WTC11 (cell line): ENCODE data around the gene TLE2. TPM values are rescaled to one million over a fixed set of nuclear protein-coding genes. Genes with fewer than 3 reads are reported as not detected.

Source experiments
- ATAC-seq: fragments of 200-7000 bp; cut with Tn5 transposase; 2 replicates; pipeline ENCODE4 v1.10.0; 2021; ENCODE audit warnings: mild to moderate bottlenecking, moderate library complexity
- CTCF ChIA-PET: fragments of 300-600 bp; sonication (Branson Sonifier 250); formaldehyde crosslinking; loops from one replicate; lab custom pipeline; 2021; ENCODE audit warnings: antibody characterized with exemption; lab: Charles Lee
- POLR2A ChIA-PET: fragments of 350-600 bp; sonication (Branson Sonifier 250); formaldehyde crosslinking; loops from one replicate; lab custom pipeline; 2021; ENCODE audit warnings: antibody characterized with exemption; lab: Charles Lee
- DNase-seq: peaks from one replicate; pipeline ENCODE4 v3.0.0; 2021; ENCODE audit warnings: low spot score
- H3K27ac Mint-ChIP-seq: 2 replicates; pipeline ENCODE4 v1.8.0; 2021; ENCODE audit warnings: mixed read lengths
- H3K27me3 Mint-ChIP-seq: 2 replicates; pipeline ENCODE4 v1.8.0; 2021; ENCODE audit warnings: low read depth, mild to moderate bottlenecking, moderate library complexity, mixed read lengths
- H3K36me3 Mint-ChIP-seq: 2 replicates; pipeline ENCODE4 v1.8.0; 2021; ENCODE audit warnings: mixed read lengths
- H3K4me1 Mint-ChIP-seq: 2 replicates; pipeline ENCODE4 v1.8.0; 2022; ENCODE audit warnings: mixed read lengths
- H3K4me3 Mint-ChIP-seq: 2 replicates; pipeline ENCODE4 v1.8.0; 2021; ENCODE audit warnings: mild to moderate bottlenecking, moderate library complexity, mixed read lengths
- H3K9me3 Mint-ChIP-seq: 2 replicates; pipeline ENCODE4 v1.8.0; 2021; ENCODE audit warnings: mixed read lengths
- CREB1 ChIP-seq: sonication (generic); formaldehyde crosslinking; IDR thresholded peaks from 2 replicates; pipeline ENCODE4 v1.8.0; 2023; ENCODE audit warnings: mild to moderate bottlenecking, missing genetic modification reagents
- NR3C1 ChIP-seq: sonication (generic); formaldehyde crosslinking; conservative IDR thresholded peaks from 2 replicates; pipeline ENCODE4 v1.8.1; 2023; ENCODE audit warnings: low read depth, mild to moderate bottlenecking, missing genetic modification reagents
- RELA ChIP-seq: sonication (generic); formaldehyde crosslinking; IDR thresholded peaks from 2 replicates; pipeline ENCODE4 v1.8.1; 2022; ENCODE audit warnings: missing genetic modification reagents, mild to moderate bottlenecking, borderline replicate concordance
- ZNF121 ChIP-seq: sonication (generic); formaldehyde crosslinking; IDR thresholded peaks from 2 replicates; pipeline ENCODE4 v1.8.0; 2023; ENCODE audit warnings: missing genetic modification reagents
- ZNF416 ChIP-seq: fragments of 250-450 bp; sonication (Bioruptor Pico); IDR thresholded peaks from 2 replicates; pipeline ENCODE4 v1.9.0; 2021; ENCODE audit warnings: mild to moderate bottlenecking, inconsistent platforms
- ZNF423 ChIP-seq: fragments of 250-450 bp; sonication (Bioruptor Pico); IDR thresholded peaks from 2 replicates; pipeline ENCODE4 v2.1.2; 2022; ENCODE audit warnings: mild to moderate bottlenecking, moderate library complexity
- total RNA-seq: library from RNA; stranded (reverse); gene quantifications from 3 replicates; pipeline ENCODE4 v1.2.3, GENCODE V29; 2021
- TF ChIP-seq, protein P1 (sequence below): sonication (generic); formaldehyde crosslinking; IDR thresholded peaks from 2 replicates; pipeline ENCODE4 v1.8.1; 2023; ENCODE audit warnings: mild to moderate bottlenecking, missing genetic modification reagents, moderate library complexity
- TF ChIP-seq, protein P2 (sequence below): sonication (generic); formaldehyde crosslinking; IDR thresholded peaks from 2 replicates; pipeline ENCODE4 v1.8.0; 2022; ENCODE audit warnings: mild to moderate bottlenecking, missing genetic modification reagents
- TF ChIP-seq, protein P3 (sequence below): sonication (generic); formaldehyde crosslinking; IDR thresholded peaks from 2 replicates; pipeline ENCODE4 v1.8.0; 2022; ENCODE audit warnings: mild to moderate bottlenecking, missing genetic modification reagents
- TF ChIP-seq, protein P4 (sequence below): sonication (generic); formaldehyde crosslinking; IDR thresholded peaks from 2 replicates; pipeline ENCODE4 v1.8.0; 2023; ENCODE audit warnings: mild to moderate bottlenecking, missing genetic modification reagents
- TF ChIP-seq, protein P5 (sequence below): sonication (generic); formaldehyde crosslinking; IDR thresholded peaks from 2 replicates; pipeline ENCODE4 v1.8.0; 2023; ENCODE audit warnings: missing genetic modification reagents, mild to moderate bottlenecking, borderline replicate concordance

The TLE2 gene
- total RNA-seq, 1 experiment from 2014 or later, result 20.0 TPM

DNA sequence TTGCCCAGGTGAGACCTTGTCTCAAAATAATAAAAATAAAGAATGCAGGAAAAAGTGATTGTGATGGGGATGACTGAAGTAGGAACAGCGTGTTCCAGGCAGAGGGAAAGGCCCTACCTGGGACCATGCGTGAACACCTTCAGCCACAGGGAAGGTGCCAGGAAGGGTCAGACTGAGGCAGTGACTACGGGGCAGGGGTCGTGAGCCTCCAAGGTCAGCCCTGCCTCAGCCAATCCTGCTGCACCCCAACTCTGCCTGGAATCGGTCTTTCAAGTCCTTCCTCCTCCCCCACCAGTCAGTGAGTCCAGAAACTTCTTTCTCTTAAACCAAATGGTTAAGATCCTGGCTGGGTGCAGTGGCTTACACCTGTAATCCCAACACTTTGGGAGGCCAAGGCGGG lies 16.1 kb upstream of the TLE2 start:
- POLR2A ChIA-PET, result interaction anchor here (2.2 kb wide), 1 partner anchor 9 kb away, joined by 17 read pairs; no protein-coding TSS in a partner anchor
- Mint-ChIP-seq H3K27ac (no peak overlapping the region), H3K4me1 (peaks cover 33% of the 10 kb centered on the region), H3K4me3 (no peak overlapping the region), H3K36me3 (no peaks in the 10 kb centered on the region), H3K27me3 (peaks cover 40% of the 10 kb centered on the region), H3K9me3 (no peaks in the 10 kb centered on the region)
- CTCF ChIA-PET, result interaction anchor here (2.4 to 3.4 kb wide), 2 partner anchors 9 to 59 kb away, joined by 18 to 32 read pairs; no protein-coding TSS in a partner anchor
- TF ChIP-seq NR3C1 (CRISPR knock-in tag) (no peak), ZNF423 (CRISPR knock-in tag) (no peak), RELA (no peak), ZNF416 (CRISPR knock-in tag) (no peak), CREB1 (no peak)
- TF ChIP-seq, protein P1, sequence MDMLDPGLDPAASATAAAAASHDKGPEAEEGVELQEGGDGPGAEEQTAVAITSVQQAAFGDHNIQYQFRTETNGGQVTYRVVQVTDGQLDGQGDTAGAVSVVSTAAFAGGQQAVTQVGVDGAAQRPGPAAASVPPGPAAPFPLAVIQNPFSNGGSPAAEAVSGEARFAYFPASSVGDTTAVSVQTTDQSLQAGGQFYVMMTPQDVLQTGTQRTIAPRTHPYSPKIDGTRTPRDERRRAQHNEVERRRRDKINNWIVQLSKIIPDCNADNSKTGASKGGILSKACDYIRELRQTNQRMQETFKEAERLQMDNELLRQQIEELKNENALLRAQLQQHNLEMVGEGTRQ (CRISPR knock-in tag), result no peak
- TF ChIP-seq, protein P2, sequence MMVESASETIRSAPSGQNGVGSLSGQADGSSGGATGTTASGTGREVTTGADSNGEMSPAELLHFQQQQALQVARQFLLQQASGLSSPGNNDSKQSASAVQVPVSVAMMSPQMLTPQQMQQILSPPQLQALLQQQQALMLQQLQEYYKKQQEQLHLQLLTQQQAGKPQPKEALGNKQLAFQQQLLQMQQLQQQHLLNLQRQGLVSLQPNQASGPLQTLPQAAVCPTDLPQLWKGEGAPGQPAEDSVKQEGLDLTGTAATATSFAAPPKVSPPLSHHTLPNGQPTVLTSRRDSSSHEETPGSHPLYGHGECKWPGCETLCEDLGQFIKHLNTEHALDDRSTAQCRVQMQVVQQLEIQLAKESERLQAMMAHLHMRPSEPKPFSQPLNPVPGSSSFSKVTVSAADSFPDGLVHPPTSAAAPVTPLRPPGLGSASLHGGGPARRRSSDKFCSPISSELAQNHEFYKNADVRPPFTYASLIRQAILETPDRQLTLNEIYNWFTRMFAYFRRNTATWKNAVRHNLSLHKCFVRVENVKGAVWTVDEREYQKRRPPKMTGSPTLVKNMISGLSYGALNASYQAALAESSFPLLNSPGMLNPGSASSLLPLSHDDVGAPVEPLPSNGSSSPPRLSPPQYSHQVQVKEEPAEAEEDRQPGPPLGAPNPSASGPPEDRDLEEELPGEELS (CRISPR knock-in tag), result no peak
- TF ChIP-seq, protein P3, sequence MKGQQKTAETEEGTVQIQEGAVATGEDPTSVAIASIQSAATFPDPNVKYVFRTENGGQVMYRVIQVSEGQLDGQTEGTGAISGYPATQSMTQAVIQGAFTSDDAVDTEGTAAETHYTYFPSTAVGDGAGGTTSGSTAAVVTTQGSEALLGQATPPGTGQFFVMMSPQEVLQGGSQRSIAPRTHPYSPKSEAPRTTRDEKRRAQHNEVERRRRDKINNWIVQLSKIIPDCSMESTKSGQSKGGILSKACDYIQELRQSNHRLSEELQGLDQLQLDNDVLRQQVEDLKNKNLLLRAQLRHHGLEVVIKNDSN (CRISPR knock-in tag), result no peak
- DNase-seq (no peak), ATAC-seq (no peak)

DNA sequence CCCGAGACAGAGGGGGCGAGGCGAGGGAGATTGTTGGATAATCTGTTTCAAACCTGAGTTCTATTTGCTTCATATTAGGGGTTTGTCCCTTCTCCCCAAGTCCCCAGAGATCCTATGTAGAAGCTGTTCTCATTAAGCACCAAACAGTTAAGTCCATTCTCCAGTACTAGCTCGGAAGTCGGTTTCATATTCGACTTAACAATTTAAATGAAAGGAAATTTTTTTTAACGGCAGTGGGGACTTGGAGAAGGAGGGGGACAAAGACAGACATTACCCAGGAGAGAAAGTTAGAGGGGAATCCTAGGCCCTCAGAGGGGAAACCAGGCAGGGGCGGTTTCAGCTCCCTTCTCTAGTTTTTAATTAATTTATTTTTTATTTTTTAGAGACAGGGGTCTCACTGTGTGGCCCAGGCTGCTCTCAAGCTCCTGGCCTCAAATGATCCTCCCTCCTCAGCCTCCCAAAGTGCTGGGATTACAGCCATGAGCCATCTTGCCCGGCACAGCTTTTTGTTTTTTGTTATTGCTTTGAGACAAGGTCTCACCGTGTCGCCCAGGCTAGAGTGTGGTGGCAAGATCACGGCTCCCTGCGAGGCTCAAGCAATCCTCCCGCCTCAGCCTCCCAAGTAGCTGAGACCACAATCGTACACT lies 13.7 kb upstream of the TLE2 start:
- Mint-ChIP-seq H3K36me3 (no peaks in the 10 kb centered on the region), H3K27ac (no peak overlapping the region), H3K4me1 (peaks cover 35% of the 10 kb centered on the region), H3K9me3 (no peaks in the 10 kb centered on the region), H3K4me3 (peak overlapping the region; percentile 58), H3K27me3 (peaks cover 47% of the 10 kb centered on the region)
- peak; percentile 60; the same call in 1 of the 2 replicates for TF ChIP-seq ZNF121 (CRISPR knock-in tag)
- TF ChIP-seq, protein P4, sequence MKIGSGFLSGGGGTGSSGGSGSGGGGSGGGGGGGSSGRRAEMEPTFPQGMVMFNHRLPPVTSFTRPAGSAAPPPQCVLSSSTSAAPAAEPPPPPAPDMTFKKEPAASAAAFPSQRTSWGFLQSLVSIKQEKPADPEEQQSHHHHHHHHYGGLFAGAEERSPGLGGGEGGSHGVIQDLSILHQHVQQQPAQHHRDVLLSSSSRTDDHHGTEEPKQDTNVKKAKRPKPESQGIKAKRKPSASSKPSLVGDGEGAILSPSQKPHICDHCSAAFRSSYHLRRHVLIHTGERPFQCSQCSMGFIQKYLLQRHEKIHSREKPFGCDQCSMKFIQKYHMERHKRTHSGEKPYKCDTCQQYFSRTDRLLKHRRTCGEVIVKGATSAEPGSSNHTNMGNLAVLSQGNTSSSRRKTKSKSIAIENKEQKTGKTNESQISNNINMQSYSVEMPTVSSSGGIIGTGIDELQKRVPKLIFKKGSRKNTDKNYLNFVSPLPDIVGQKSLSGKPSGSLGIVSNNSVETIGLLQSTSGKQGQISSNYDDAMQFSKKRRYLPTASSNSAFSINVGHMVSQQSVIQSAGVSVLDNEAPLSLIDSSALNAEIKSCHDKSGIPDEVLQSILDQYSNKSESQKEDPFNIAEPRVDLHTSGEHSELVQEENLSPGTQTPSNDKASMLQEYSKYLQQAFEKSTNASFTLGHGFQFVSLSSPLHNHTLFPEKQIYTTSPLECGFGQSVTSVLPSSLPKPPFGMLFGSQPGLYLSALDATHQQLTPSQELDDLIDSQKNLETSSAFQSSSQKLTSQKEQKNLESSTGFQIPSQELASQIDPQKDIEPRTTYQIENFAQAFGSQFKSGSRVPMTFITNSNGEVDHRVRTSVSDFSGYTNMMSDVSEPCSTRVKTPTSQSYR (CRISPR knock-in tag), result no peak
- TF ChIP-seq, protein P5, sequence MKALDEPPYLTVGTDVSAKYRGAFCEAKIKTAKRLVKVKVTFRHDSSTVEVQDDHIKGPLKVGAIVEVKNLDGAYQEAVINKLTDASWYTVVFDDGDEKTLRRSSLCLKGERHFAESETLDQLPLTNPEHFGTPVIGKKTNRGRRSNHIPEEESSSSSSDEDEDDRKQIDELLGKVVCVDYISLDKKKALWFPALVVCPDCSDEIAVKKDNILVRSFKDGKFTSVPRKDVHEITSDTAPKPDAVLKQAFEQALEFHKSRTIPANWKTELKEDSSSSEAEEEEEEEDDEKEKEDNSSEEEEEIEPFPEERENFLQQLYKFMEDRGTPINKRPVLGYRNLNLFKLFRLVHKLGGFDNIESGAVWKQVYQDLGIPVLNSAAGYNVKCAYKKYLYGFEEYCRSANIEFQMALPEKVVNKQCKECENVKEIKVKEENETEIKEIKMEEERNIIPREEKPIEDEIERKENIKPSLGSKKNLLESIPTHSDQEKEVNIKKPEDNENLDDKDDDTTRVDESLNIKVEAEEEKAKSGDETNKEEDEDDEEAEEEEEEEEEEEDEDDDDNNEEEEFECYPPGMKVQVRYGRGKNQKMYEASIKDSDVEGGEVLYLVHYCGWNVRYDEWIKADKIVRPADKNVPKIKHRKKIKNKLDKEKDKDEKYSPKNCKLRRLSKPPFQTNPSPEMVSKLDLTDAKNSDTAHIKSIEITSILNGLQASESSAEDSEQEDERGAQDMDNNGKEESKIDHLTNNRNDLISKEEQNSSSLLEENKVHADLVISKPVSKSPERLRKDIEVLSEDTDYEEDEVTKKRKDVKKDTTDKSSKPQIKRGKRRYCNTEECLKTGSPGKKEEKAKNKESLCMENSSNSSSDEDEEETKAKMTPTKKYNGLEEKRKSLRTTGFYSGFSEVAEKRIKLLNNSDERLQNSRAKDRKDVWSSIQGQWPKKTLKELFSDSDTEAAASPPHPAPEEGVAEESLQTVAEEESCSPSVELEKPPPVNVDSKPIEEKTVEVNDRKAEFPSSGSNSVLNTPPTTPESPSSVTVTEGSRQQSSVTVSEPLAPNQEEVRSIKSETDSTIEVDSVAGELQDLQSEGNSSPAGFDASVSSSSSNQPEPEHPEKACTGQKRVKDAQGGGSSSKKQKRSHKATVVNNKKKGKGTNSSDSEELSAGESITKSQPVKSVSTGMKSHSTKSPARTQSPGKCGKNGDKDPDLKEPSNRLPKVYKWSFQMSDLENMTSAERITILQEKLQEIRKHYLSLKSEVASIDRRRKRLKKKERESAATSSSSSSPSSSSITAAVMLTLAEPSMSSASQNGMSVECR (CRISPR knock-in tag), result no peak
- POLR2A ChIA-PET, result interaction anchor here (0.6 to 1.5 kb wide), 2 partner anchors 13 to 483 kb away, joined by 3 read pairs; no protein-coding TSS in a partner anchor
- no peak for DNase-seq
- CTCF ChIA-PET, result interaction anchor here (0.6 to 3.0 kb wide), 13 partner anchors 11 to 406 kb away, joined by 3 to 16 read pairs (median 4); no protein-coding TSS in a partner anchor
- no peak for ATAC-seq
